H9 (cell line): ENCODE measurements around the gene SLX4. TPM values are rescaled to one million over a fixed set of nuclear protein-coding genes. Genes with fewer than 3 reads are reported as not detected.

Source experiments
- DNase-seq: peaks from one replicate; pipeline ENCODE4 v3.0.0-alpha.2; 2017
- H2AFZ ChIP-seq: one replicate; pipeline ENCODE4 v1.6.1; 2013; ENCODE audit warnings: mild to moderate bottlenecking, low read length, control low read depth, moderate library complexity
- H2AK5ac ChIP-seq: 2 replicates; pipeline ENCODE4 v1.6.1; 2013; ENCODE audit warnings: low read length, control low read depth, mixed read lengths; ENCODE audit not compliant: insufficient read length
- H2BK120ac ChIP-seq: one replicate; pipeline ENCODE4 v1.6.1; 2013; ENCODE audit warnings: low read depth, mild to moderate bottlenecking, low read length, control low read depth, inconsistent platforms; ENCODE audit not compliant: poor library complexity, severe bottlenecking
- H2BK12ac ChIP-seq: 2 replicates; pipeline ENCODE4 v1.6.1; 2013; ENCODE audit warnings: low read length, control low read depth, mixed read lengths, low read depth; ENCODE audit not compliant: insufficient read length
- H2BK15ac ChIP-seq: 2 replicates; pipeline ENCODE4 v1.6.1; 2013; ENCODE audit warnings: low read depth, low read length, control low read depth
- H2BK20ac ChIP-seq: one replicate; pipeline ENCODE4 v1.6.1; 2013; ENCODE audit warnings: low read depth, mild to moderate bottlenecking, low read length, control low read depth, inconsistent platforms; ENCODE audit not compliant: poor library complexity, severe bottlenecking
- H2BK5ac ChIP-seq: 2 replicates; pipeline ENCODE4 v1.6.1; 2013; ENCODE audit warnings: low read length, control low read depth, mixed read lengths; ENCODE audit not compliant: insufficient read length
- H3K14ac ChIP-seq: 2 replicates; pipeline ENCODE4 v1.6.1; 2013; ENCODE audit warnings: low read length, control low read depth; ENCODE audit not compliant: insufficient read depth
- H3K18ac ChIP-seq: 2 replicates; pipeline ENCODE4 v1.6.1; 2013; ENCODE audit warnings: low read depth, mild to moderate bottlenecking, mixed read lengths, low read length, control low read depth; ENCODE audit not compliant: insufficient read length
- H3K23ac ChIP-seq: 2 replicates; pipeline ENCODE4 v1.6.1; 2013; ENCODE audit warnings: low read length, control low read depth, mixed read lengths, low read depth; ENCODE audit not compliant: insufficient read length
- H3K23me2 ChIP-seq: 2 replicates; pipeline ENCODE4 v1.6.1; 2013; ENCODE audit warnings: low read depth, mild to moderate bottlenecking, mixed read lengths, low read length, control low read depth; ENCODE audit not compliant: insufficient read length, poor library complexity, severe bottlenecking
- H3K27ac ChIP-seq: 2 replicates; pipeline ENCODE4 v1.5.1; 2013; ENCODE audit warnings: low read length, control low read depth, mixed read lengths, low read depth; ENCODE audit not compliant: insufficient read length
- H3K27me3 ChIP-seq: 2 replicates; pipeline ENCODE4 v1.6.1; 2013; ENCODE audit warnings: low read length, control low read depth, inconsistent platforms; ENCODE audit not compliant: insufficient read depth
- H3K4ac ChIP-seq: 2 replicates; pipeline ENCODE4 v1.6.1; 2013; ENCODE audit warnings: low read depth, mild to moderate bottlenecking, control low read depth, inconsistent platforms, low read length, moderate library complexity
- H3K4me1 ChIP-seq: 2 replicates; pipeline ENCODE4 v1.6.1; 2013; ENCODE audit warnings: low read length, control low read depth, inconsistent platforms; ENCODE audit not compliant: insufficient read depth
- H3K4me2 ChIP-seq: 2 replicates; pipeline ENCODE4 v1.6.1; 2013; ENCODE audit warnings: low read length, control low read depth, mixed read lengths; ENCODE audit not compliant: insufficient read length, insufficient read depth
- H3K56ac ChIP-seq: 2 replicates; pipeline ENCODE4 v1.6.1; 2013; ENCODE audit warnings: low read depth, mild to moderate bottlenecking, mixed read lengths, low read length, control low read depth; ENCODE audit not compliant: insufficient read length
- H3K79me1 ChIP-seq: 2 replicates; pipeline ENCODE4 v1.6.1; 2013; ENCODE audit warnings: low read depth, mild to moderate bottlenecking, moderate library complexity, low read length, control low read depth, inconsistent platforms; ENCODE audit not compliant: insufficient read depth, poor library complexity, severe bottlenecking
- H3K79me2 ChIP-seq: 2 replicates; pipeline ENCODE4 v1.6.1; 2013; ENCODE audit warnings: low read length, control low read depth, inconsistent platforms; ENCODE audit not compliant: insufficient read depth
- H3K9ac ChIP-seq: 2 replicates; pipeline ENCODE4 v1.6.1; 2013; ENCODE audit warnings: low read length, control low read depth, mixed read lengths; ENCODE audit not compliant: insufficient read length; ENCODE audit errors: extremely low read depth
- H3K9me3 ChIP-seq: one replicate; pipeline ENCODE4 v1.6.1; 2013; ENCODE audit warnings: low read depth, low read length, inconsistent platforms; ENCODE audit not compliant: control insufficient read depth
- H3T11ph ChIP-seq: one replicate; pipeline ENCODE4 v1.6.1; 2013; ENCODE audit warnings: mild to moderate bottlenecking, low read length, control low read depth, inconsistent platforms
- H4K20me1 ChIP-seq: one replicate; pipeline ENCODE4 v1.6.1; 2013; ENCODE audit not compliant: control insufficient read depth, insufficient read length, insufficient read depth
- H4K5ac ChIP-seq: 2 replicates; pipeline ENCODE4 v1.6.1; 2013; ENCODE audit warnings: low read depth, mild to moderate bottlenecking, mixed read lengths, low read length, control low read depth; ENCODE audit not compliant: insufficient read length
- H4K8ac ChIP-seq: replicated peaks from 2 replicates; pipeline ENCODE4 v1.6.1; 2013; ENCODE audit warnings: low read length, control low read depth, mixed read lengths, low read depth; ENCODE audit not compliant: insufficient read length
- H4K91ac ChIP-seq: 2 replicates; pipeline ENCODE4 v1.6.1; 2013; ENCODE audit warnings: low read depth, mild to moderate bottlenecking, moderate library complexity, mixed read lengths, low read length, control low read depth; ENCODE audit not compliant: insufficient read length
- H3K27ac Mint-ChIP-seq, 3 experiments: 2 replicates in 2 of 3; 3 replicates in 1 of 3; pipeline ENCODE4 v1.8.0; 2020 to 2021; ENCODE audit warnings: mixed read lengths in 3 of 3, mild to moderate bottlenecking in 1 of 3, moderate library complexity in 1 of 3
- H3K27me3 Mint-ChIP-seq: 2 replicates; pipeline ENCODE4 v1.8.0; 2021; ENCODE audit warnings: low read depth, mild to moderate bottlenecking, moderate library complexity, mixed read lengths
- H3K36me3 Mint-ChIP-seq, 3 experiments: 2 replicates in 2 of 3; 3 replicates in 1 of 3; pipeline ENCODE4 v1.8.0; 2020 to 2021; ENCODE audit warnings: low read depth in 3 of 3, mixed read lengths in 3 of 3; ENCODE audit not compliant: insufficient read depth in 1 of 3
- H3K4me1 Mint-ChIP-seq, 2 experiments: 2 replicates each; pipeline ENCODE4 v1.8.0; 2020; ENCODE audit warnings: mixed read lengths in 2 of 2
- H3K4me3 Mint-ChIP-seq, 2 experiments: 2 replicates in 1 of 2; 3 replicates in 1 of 2; pipeline ENCODE4 v1.8.0; 2020 to 2021; ENCODE audit warnings: mild to moderate bottlenecking in 2 of 2, mixed read lengths in 2 of 2, moderate library complexity in 1 of 2
- H3K9me3 Mint-ChIP-seq, 2 experiments: 2 replicates in 1 of 2; 3 replicates in 1 of 2; pipeline ENCODE4 v1.8.0; 2020; ENCODE audit warnings: mild to moderate bottlenecking in 2 of 2, mixed read lengths in 2 of 2, moderate library complexity in 1 of 2
- CTCF ChIP-seq: fragments of 200-600 bp; sonication (generic); conservative IDR thresholded peaks from 3 replicates; pipeline ENCODE4 v1.8.0; 2021; ENCODE audit warnings: antibody characterized with exemption, mild to moderate bottlenecking
- WGBS: extraction: QIAGEN DNeasy Blood & Tissue Kit; methylation state at CpG from one replicate; pipeline ENCODE4 v1.1.7; 2013; ENCODE audit warnings: missing lambda C conversion rate, low lambda C conversion rate, mixed read lengths; ENCODE audit not compliant: insufficient read length; ENCODE audit errors: extremely low coverage; 5-methylcytosine and 5-hydroxymethylcytosine counted together
- total RNA-seq: library from RNA; stranded (reverse); gene quantifications from 2 replicates; pipeline ENCODE4 v1.2.1, GENCODE V29; 2021

SLX4 gene
- total RNA-seq, 1 experiment from 2014 or later: 9.9 TPM

DNA sequence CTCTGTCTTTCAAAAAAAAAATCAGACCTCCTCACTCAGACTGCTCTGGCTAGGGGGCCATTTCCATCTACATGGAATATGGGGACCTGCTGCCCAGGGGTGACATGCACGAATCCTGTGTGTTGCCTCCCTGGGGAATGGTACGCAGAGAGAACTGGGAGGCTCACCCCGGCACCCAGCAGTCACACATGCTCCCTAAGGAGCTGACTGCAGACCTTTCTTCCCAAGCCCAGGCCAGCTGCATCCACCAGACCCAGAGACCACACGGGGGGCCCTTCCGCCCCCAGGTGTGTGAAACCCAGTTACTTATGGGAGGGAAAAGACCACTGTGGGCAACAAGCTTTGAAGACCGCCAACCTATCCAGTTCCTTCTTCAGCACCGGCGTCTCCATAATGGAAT lies 27.0 kb downstream of the SLX4 start:
- Histone ChIP-seq H3T11ph (no peak overlapping the region), H2BK20ac (no peak overlapping the region), H3K27ac (no peak overlapping the region), H4K91ac (no peak overlapping the region), H3K4me1 (no peaks in the 10 kb centered on the region), H2BK15ac (no peak overlapping the region), H2AFZ (no peak overlapping the region), H3K27me3 (no peaks in the 10 kb centered on the region), H3K23ac (no peak overlapping the region), H3K4ac (no peak overlapping the region), H4K8ac (no peak overlapping the region), H4K5ac (no peak overlapping the region), H3K79me1 (no peaks in the 10 kb centered on the region), H3K4me2 (no peak overlapping the region), H3K14ac (no peak overlapping the region), H3K23me2 (no peaks in the 10 kb centered on the region), H3K18ac (no peak overlapping the region), H3K9me3 (no peaks in the 10 kb centered on the region), H4K20me1 (no peaks in the 10 kb centered on the region), H2BK5ac (no peak overlapping the region), H3K79me2 (no peaks in the 10 kb centered on the region), H3K56ac (no peak overlapping the region), H2BK12ac (no peak overlapping the region), H2BK120ac (no peak overlapping the region), H2AK5ac (no peak overlapping the region), H3K9ac (no peak overlapping the region)
- peaks cover 11 to 48% (median 46%) of the 10 kb centered on the region in 3 experiments; a peak in 6 of 7 replicates for H3K36me3 Mint-ChIP-seq
- TF ChIP-seq CTCF: no peak
- no peak overlapping the region for H3K27ac Mint-ChIP-seq
- WGBS: no CpG with 5 or more reads among the region's 8 CpGs
- H3K4me1 Mint-ChIP-seq: peaks cover 14 to 23% of the 10 kb centered on the region in 2 experiments
- no peak overlapping the region for H3K4me3 Mint-ChIP-seq
- H3K27me3 Mint-ChIP-seq: no peaks in the 10 kb centered on the region
- no peaks in the 10 kb centered on the region for H3K9me3 Mint-ChIP-seq
- DNase-seq: no peak
